NCI-H146 treated with DMSO at 0.1 percent for 48 hours (cell line): Measurements from ENCODE around the gene ELAC2.

Experiments used
- DNase-seq: peaks from one replicate; lab custom pipeline; 2025; ENCODE audit not compliant: unreplicated experiment; lab: John Stamatoyannopoulos, UW

Gene ELAC2

GRCh38 chr17:12955521-12955920 is 62.3 kb downstream of the ELAC2 start:
- DNase-seq, result no peak

GRCh38 chr17:12953156-12953555 is 64.7 kb downstream of the ELAC2 start:
- DNase-seq, result no peak

GRCh38 chr17:12952012-12952411 is 65.8 kb downstream of the ELAC2 start:
- no peak for DNase-seq

- no peak for DNase-seq
These were observed 70.8 kb downstream of the ELAC2 start for GRCh38 chr17:12947047-12947446.
